GM19397 (cell line): ENCODE measurements around the gene FHIT.
"Not testable (repeated sequence)": the region's sequence is repeated elsewhere in the genome, so short reads cannot be mapped to it uniquely, and the experiment has no call there.

Source experiments
- ATAC-seq: cut with Tn5 transposase; IDR thresholded peaks from one replicate; pipeline ENCODE4 v1.9.1; 2021; ENCODE audit warnings: mild to moderate bottlenecking, moderate library complexity; ENCODE audit not compliant: unreplicated experiment

FHIT gene

DNA sequence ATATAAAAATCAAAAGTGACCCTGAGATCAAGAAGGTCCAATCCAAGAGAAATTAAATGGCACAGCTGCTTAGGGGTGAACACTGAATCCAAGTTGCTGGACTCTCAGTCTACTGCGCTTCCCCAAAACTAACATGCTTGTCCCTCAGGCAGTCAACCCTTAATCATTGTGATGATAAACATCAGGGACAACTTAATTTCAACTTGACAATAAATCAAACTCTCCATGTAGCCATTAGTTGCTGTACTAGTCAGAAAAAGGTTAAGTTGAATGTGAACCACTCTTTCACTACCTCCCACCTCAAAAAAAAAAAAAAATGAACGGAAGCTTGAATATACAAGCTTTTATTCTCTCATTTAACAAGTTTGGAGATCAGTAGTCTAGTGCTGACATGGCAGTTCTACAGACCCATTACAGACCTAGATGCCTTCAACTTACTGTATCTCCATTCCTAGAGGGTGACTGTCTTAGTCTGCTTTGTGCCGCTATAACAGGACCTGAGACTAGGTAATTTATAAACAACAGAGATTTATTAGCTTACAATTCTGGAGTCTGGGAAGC lies 185.7 kb downstream of the FHIT start:
- ATAC-seq, result no peak

DNA sequence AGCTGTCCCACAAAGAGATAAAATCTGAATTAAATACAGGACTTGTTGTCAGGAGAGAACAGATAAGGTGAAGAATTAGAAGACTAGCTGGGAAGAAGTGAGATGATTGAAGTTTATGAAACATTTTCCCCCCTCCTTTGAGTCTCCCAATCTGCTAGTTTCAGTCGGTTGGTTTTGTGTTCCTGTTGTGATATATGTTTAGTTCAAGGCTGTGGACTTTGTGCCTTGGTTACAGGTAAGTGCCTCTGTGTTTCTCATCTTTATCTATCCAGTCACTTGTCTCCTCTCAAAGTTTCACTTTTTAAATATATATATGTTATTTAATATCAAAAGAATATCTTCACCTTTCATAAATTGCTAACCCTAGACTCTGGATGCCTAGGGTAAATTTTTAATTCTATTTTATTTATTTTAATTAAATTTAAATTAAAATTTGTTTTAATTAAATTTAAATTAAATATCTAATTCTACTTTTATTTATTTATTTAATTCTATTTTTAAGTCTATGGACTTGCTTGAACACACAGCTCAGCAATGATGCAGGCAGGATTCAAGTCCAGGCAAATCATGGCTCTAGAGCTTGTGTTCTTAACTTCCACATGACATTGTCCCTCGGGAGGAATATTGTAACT lies 190.0 kb downstream of the FHIT start:
- no peak for ATAC-seq

DNA sequence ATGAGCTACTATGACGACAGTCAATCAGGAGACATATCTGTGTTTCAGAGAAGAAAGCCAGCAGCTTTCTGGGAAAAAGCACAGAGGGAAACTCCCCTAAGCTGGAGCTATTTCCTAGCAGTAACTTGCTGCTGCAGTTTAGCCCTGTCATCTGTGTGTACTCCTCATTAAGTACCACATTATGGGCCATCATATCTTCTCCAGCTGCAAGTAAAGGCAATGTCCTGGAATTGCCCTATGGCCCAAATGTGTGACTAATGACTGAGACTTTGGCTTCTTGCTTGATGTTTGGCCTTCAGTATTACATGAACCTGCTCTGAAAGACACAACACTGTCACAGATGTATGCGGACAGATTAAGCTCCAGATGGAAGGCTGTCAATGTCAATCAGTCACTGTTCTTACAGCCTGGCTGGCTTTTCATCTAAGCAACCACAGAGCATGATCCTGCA lies 190.8 kb downstream of the FHIT start:
- ATAC-seq, result no peak

DNA sequence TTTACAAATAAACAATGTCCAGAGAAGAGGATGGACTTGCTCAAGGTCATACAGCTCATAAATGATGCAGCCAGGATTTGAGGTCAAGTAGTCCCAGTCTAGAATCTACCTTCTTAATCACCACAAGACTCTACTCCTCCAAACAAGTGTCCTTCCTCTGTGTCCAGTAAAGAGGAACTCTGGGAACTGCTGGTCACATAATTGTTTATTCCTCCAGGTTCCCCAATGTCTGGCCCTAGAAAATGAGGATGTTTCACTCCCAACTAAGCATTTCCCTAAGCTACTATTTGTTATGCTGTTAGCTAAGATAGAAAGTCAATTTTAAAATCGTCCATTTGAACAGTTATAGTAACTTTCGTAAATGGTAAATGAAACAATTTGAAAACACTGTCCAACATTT lies 192.4 kb downstream of the FHIT start:
- no peak for ATAC-seq

DNA sequence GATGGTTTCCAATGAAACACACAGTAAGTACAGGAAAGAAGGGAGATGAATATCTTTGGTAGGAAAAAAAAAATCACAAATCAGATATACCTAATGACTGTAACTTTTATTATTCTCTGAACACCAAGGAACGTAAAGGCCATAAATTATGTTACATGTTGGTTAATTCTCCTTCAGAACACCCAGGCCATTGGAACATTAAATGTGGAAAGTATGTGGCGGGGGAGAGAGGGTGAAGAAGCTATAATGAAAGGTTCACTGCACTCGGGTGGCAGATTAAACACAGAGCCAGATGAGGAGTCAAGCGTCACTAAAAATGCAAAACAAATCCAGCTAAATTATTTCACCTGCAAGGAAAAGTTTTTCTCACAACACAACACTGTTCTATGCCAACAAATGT lies 193.8 kb downstream of the FHIT start:
- no peak for ATAC-seq

DNA sequence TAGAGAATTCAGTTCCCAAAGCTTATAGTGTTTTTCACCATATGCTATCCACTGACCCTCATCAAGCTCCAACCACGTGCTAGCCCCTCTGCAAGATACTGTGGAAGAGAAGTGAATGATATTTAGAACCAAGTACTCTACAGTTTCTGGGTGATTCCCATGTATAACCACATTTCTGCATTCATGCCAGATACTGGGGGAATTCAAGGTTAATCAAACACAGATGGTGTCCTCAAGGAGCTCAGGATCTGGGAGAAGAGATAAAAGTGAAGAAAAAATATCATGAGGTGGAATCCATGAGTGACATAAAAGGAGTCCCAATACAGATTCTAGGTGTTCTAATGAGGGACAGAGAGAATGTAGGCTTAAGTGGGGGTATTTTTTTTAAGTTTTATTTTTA lies 195.8 kb downstream of the FHIT start:
- no peak for ATAC-seq

DNA sequence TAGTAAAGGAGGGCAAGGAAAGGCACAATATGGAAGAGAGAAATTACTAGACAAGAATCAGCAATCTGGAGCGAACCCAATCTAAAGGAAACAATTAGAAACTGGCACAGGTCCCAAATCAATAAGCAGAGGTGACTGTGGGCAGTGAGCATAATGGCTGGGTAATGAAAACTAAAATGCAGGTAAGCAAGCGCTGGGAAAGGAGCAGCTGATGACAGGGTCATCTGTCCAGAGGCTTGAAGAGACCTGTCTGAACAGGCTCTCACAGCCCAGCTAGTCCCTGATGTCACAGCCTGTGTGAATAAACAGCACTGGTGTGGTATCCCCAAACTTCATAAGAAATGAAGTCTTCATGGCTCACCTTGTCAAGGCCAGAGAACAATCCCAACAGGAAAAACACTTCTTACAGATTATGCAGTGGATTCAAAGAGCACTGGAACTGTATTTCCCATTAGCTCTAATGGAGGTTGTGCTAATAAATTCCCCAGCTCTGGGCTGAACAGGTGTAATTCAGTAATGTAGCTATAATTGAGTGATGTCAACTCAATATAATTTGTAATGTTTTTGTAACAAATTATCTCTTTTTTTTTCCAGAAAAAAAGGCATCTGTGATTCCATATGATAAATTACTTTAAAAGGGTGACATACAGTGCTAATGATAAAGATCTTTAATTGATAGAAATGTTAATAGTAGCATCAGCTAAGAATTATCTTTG lies 197.3 kb downstream of the FHIT start:
- ATAC-seq, result no peak

DNA sequence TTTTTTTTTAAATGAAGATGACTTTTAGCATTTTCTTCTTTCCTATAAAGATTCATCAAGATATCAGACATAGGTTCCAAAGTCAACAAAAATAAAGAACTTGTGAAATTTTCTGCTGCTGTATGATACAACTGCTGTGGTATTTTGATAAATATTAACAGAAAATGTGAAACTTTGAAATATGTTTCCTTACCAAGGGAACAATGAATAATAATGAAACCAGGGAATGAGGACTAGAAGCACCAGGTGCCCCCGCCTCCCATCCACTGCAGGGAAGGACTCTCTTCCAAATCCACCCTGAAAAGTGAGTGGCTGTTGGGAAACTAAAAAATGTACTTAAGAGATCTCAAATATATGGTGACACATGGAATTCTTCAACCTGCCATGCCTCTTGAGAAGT lies 198.4 kb downstream of the FHIT start:
- ATAC-seq, result no peak

DNA sequence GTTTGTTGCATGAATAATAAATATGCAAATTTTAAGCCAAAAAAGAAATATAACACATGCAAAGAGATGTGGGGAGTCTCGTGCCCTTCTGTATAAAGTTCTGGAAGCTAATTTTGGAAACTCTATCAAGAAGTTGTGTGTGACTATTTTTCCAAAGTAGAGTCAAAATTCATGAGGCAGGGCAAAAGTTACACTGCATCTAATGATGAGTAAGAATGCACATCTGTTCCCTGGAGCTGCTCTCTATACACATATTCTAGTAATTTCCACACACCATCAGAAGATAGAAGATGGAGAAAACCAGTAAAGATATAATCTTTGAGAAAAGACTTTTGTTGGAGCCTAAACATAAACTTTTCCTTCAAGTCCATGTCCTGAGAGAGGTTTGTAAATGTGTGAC lies 199.6 kb downstream of the FHIT start:
- ATAC-seq, result no peak

DNA sequence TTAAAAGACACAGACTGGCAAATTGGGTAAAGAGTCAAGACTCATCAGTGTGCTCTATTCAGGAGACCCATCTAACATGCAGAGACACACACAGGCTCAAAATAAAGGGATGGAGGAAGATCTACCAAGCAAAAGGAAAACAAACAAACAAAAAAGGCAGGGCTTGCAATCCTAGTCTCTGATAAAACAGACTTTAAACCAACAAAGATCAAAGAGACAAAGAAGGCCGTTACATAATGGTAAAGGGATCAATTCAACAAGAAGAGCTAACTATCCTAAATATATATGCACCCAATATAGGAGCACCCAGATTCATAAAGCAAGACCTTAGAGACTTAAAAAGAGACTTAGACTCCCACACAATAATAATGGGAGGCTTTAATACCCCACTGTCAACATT lies 206.1 kb downstream of the FHIT start:
- ATAC-seq, result not testable (repeated sequence)

DNA sequence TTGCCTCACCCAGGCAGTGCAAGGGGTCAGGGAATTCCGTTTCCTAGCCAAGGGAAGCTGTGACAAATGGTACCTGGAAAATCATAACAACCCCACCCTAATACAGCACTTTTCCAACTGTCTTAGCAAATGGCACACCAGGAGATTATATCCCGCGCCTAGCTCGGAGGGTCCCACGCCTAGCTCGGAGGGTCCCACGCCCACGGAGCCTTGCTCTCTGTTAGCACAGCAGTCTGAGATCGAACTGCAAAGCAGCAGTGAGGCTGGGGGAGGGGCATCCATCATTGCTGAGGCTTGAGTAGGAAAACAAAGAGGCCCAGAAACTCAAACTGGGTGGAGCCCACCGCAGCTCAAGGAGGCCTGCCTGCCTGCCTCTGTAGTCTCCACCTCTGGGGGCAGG lies 208.1 kb downstream of the FHIT start:
- no peak for ATAC-seq

DNA sequence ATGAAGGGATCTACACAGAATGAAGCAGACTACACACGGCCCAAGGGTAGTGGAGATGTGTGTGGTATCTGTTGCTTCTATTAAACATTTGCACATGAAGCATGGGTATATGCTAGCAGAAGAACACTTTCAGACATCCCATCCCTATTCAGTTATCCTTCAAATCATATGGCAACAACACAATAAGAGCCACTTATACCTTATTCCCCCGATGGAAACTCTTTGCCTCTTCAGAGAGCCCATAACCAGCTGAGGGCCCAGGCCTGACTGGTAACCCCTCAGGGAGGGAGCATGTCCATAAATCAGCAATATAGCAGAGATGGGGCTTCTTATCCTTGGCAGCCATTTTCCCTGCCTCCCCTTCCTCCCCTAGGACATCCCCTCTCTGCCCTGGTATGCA lies 210.6 kb downstream of the FHIT start:
- no peak for ATAC-seq

DNA sequence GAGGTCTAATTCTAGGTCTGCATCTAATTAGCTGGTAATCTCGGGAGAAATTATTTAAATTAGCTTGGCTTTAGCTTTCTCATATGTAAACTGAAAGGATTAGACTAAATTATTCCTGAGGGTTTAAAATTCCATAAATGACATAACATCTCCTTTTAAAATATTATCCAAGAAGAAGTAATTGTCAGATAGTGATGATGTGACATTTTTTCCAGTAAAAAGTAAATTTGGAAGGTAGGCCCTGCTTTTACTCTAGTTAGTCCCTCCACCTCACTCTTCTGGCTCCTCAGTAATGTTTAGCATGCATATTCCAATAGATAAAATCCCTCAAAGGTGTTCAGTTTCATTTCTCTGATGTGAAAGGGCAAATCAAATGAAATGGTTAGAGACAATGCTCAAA lies 215.7 kb downstream of the FHIT start:
- ATAC-seq, result no peak

DNA sequence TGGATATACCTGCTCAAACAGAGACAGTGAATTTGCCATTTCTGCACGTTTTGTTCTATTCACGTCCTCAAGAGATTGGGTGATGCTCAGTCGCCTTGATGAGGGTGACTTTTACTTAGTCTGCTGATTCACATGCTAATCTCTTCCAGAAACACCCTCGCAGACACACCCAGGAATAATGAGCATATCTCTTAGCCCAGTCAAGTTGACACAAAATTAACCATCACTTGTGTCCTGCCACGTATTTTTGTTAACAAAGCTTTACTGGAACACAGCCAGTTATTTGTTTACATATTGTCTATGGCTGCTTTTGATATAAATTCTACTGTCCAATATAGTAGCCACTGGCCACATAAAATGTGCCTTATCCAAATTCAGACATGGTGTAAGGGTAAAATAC lies 218.3 kb downstream of the FHIT start:
- no peak for ATAC-seq

DNA sequence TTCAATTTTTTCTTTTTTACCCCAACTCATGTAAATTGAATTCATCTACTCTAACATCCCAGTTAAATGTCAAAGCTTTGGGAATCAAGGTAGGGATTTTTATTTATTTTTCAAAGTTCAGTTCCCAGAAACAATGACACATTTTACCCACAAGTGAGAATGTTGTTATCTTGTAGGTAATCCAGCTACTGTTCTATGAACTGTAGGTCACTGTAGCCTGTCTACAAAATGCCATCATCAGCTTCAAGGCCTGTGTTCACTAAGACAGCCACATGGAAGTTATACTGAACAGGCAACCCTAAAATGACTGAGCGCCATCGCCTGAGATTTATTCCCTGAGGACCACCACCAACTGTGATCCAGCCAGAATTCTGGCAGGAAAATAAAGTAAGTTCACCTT lies 219.7 kb downstream of the FHIT start:
- ATAC-seq, result no peak

DNA sequence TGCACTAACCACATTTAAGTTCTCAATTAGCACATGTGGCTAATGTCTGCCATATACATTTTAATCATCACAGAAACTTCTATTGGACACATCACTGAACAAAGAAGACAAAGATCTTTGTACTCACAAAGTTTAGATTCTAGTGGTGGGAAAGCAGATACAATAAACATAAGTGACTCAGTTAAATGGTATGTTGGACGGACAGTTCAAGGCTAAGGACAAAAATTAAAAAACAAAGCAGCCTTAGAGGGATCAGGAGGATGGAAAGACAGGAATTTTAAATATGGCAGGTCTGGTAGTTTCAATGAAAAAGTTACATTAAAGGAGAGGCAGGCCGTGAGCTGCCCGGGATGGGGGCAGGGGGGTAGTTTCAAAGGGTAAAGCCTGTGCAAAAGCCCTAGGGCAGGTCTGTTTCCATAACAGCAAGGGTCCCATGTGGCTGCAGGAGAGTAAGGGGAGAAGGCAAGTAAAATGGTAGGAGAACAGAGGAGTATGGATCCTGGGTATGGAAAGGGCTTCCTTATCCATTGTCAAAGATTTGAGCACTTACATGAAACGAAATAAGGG lies 220.7 kb downstream of the FHIT start:
- no peak for ATAC-seq

DNA sequence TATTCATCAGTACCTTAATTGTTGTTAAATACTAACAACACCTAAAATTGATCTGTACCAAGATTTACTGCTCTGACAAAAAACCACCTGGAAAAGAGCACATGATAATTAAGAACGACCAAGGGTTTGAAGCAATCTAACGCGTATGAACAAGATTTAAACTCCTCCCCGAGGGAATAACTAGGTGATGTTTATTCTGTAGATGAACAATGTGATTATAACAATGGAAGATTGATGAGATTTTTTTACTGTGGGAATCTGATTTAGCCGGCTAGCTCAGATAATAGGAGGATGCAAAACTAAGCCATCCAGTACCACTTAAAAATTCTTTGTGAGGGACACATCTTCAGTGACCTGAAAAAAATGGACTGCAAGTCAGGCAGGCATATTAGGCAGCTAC lies 222.1 kb downstream of the FHIT start:
- ATAC-seq, result no peak

DNA sequence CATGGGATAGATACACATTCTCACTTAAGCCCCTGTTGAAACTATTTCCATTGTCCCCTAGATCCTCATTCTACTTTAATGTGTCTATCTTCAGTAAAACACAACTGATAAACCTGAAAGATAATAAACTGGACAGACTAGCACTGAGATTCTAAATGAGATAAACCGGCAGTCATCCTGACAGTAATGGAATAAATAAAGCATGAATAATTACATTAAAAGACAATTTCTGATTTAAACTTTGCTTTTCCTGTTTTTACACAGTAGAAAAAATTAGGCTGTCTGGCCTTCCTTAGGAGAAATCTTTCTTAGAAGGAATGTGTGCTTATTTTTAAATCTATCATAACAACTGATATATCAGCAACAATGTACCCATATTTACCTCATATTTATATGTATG lies 232.4 kb downstream of the FHIT start:
- no peak for ATAC-seq

DNA sequence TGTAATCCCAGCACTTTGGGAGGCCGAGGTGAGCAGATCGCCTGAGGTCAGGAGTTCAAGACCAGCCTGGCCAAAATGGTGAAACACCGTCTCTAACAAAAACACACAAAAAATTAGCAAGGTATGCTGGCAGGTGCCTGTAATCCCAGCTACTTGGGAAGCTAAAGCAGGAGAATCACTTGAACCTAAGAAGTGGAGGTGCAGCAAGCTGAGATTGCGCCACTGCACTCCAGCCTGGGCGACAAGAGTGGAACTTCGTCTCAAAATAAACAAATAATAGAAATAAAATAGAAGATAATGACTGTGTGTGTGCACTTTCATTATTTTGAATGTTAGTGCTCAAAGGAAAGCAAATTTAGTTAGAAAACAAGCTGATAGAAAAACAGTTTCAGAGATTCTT lies 234.2 kb downstream of the FHIT start:
- ATAC-seq, result not testable (repeated sequence)

DNA sequence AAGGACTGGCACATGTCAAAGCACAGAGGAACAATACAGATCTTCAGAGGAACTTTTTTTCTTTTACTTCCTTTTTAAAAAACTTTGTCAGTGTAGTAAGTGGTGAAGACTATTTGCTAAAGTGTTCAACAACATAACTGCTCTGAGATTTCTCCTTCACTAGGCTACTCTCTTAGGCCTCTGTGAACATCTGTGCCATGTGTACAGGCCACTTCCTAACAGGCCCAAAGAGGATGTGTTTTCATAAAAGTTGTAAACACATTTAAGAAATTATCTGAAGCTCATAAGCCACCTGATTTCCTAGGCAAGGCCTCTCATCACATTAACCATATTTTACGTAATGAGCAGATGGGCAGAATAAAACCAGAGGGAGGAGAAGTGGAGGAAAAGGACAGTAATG lies 235.4 kb downstream of the FHIT start:
- no peak for ATAC-seq

DNA sequence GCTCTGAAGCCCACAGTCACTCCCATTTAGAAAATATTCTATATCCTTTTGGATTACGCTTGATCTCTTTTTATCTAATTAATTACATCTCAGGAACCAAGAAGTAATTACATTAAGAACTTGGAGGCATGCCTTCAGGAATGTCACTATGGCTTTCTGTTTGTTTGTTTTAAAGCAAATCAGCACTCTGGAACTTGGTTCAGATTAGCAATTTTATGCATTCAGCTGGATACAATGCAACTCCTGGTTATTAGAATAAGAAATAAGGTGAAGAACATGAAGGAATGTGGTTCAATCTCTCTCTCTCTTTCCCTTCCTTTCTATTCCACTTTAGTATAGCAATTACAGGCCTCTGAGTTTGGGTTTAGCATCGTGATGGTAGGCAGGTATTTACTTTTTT lies 235.8 kb downstream of the FHIT start:
- no peak for ATAC-seq

DNA sequence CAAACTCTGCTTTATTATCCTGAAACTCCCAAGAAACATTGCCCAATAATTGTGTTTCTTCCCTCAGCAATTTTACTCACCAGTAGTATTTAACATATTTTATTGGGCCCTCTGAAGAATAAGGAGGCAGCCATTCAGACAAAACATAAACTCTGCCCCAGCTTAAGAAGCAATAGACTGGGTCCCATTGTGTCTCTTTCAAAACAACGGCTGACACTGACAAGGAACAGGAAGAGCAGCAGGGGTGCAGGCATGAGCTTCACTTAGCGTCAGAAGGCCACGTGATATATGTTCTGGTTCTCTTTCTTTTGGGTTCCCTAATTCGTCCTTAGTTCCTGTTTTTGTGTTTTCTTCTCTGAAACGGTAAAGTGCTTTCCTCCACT lies 242.3 kb downstream of the FHIT start:
- no peak for ATAC-seq
